GM12872 (cell line): ENCODE results near the gene SVOPL.
A peak's percentile ranks its signal among the peaks of the same experiment; 100 is the strongest.

Experiments used
- CTCF ChIP-seq: IDR thresholded peaks from 3 replicates; pipeline ENCODE4 v1.5.1; 2011; ENCODE audit warnings: low read depth, mild to moderate bottlenecking, low read length, moderate library complexity; ENCODE audit not compliant: insufficient read depth

The SVOPL gene

GRCh38 chr7:138656952-138657351, 44.2 kb downstream of the SVOPL start:
- no peak for TF ChIP-seq CTCF

- no peak for TF ChIP-seq CTCF
Measured at GRCh38 chr7:138654616-138655015, 46.5 kb downstream of the SVOPL start.

DNA sequence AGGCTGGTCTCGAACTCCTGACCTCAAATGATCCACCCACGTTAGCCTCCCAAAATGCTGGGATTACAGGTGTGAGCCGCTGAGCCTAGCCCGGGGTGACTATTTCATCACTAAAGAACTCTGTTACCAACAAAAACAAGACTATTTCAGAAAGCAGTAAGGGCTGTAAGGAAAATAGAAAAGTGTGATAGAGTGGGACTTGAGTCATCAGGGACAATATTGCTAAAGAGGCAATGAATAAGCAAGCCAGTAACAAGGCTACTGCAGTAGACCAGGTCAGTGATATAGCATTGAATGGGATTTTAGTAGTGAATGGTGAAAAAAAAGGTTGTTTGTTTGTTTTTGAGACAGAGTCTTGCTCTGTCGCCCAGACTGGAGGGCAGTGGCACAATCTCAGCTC, 51.7 kb downstream of the SVOPL start:
- TF ChIP-seq CTCF = no peak

DNA sequence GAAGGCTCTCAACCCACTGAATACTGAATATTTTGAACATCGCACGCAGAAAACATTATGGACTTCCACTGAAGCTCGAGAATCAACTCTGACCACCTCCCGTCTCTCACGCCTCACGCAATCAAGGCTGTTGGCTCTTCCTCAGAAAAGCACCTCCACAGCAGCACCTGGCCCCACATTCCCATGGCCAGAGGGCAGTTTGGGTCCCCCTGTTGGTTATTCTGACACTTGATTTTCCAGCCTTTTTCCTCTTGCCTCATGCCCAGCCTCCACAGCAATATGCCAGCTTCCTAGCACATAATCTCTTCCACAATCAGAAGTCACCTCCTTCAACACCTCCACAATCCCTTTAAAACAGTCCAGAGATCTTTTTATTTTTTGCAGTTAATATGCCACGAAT, 55.9 kb downstream of the SVOPL start:
- peak; percentile 11; the same call in 1 of the 3 replicates for TF ChIP-seq CTCF

GRCh38 chr7:138632826-138633602, 68.1 kb downstream of the SVOPL start:
- TF ChIP-seq CTCF = no peak

GRCh38 chr7:138632384-138632783, 68.8 kb downstream of the SVOPL start:
- no peak for TF ChIP-seq CTCF

DNA sequence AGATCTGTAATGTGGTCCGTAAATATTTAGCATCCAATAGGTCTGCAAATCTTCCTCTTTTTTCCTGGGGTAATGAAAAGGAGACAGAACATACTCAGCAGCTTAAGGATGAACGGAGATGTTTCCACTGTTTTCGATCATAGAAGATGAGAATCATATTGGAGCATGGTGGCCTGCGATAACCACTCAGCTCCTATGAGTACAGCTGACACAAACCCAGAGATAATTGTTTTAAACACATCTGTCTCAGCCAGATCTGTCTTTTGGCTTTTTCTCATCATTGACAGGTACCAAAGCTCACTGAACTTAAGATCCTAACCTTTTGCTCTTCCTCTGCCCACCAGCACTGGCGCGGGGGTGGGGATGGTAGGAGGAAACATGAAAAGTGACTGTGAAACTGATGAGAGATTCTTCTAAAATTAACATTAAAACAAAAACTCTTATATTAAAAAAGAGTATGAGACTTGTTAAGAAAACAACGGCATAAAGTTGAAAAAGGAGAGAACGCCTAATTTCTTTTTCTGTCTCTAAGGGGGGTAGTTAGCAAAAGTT, 71.0 kb downstream of the SVOPL start:
- TF ChIP-seq CTCF = no peak
